Right atrium auricular region (tissue), 2 donors: ENCODE measurements around the gene NDUFAF2. TPM values are rescaled to one million over a fixed set of nuclear protein-coding genes. Genes with fewer than 3 reads are reported as not detected.

ENCODE experiments used
- DNase-seq: peaks from one replicate; pipeline ENCODE4 v3.0.0-alpha.2; 2019; ENCODE audit warnings: low spot score
- H3K27ac ChIP-seq, 2 donors: fragments of 200-600 bp; sonication (generic); 1 replicate in 1 of 2; 2 replicates in 1 of 2; pipeline ENCODE4 v1.5.1; 2016 to 2019
- H3K27me3 ChIP-seq, 2 donors: fragments of 200-600 bp; sonication (generic); one replicate each; pipeline versions ENCODE4 v1.5.1 to v1.6.0; 2017 to 2019
- H3K36me3 ChIP-seq: fragments of 200-600 bp; sonication (generic); one replicate; pipeline ENCODE4 v1.5.1; 2016
- H3K4me1 ChIP-seq, 2 donors: fragments of 200-600 bp; sonication (generic); one replicate each; pipeline versions ENCODE4 v1.5.1 to v1.6.0; 2017 to 2019
- H3K4me3 ChIP-seq, 2 donors: fragments of 200-600 bp; sonication (generic); 1 replicate in 1 of 2; 2 replicates in 1 of 2; pipeline ENCODE4 v1.5.1; 2017 to 2019; ENCODE audit warnings: mild to moderate bottlenecking in 1 of 2, moderate library complexity in 1 of 2
- H3K9me3 ChIP-seq, 2 donors: fragments of 200-600 bp; sonication (generic); one replicate each; pipeline ENCODE4 v1.5.1; 2019
- CTCF ChIP-seq, 2 donors: fragments of 200-600 bp; sonication (generic); IDR thresholded peaks; one replicate each; pipeline ENCODE4 v1.5.1; 2019; ENCODE audit warnings: antibody characterized with exemption in 2 of 2
- total RNA-seq, 2 donors: library from RNA; depleted of rRNA; stranded (reverse); fragments of >200 nt; gene quantifications; one replicate each; pipeline ENCODE4 v1.1.0, GENCODE V29; 2016

The NDUFAF2 gene
- total RNA-seq, 2 donors from 2014 or later = 23.7 to 28.9 TPM

DNA sequence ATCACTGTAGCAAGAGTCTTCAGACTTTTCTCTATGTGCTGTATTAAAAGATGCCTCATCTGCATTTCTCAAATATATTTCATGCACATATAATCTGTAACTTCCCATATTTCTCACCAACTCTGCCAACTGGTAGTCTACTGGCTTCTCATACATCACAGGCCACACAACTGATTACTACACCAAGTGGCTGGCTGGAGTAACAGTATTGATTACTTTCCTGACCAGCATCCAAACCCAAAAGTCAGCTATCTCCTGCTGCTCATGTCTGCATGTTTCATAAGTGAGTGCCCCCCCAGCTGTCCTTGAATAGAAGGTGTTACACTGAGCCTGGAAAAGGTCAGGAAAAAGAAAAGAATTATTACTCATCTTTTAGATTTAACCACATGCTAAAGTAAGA is 17.6 kb upstream of the NDUFAF2 start:
- Histone ChIP-seq H3K27ac (no peak overlapping the region), H3K36me3 (peaks cover 14% of the 10 kb centered on the region), H3K27me3 (no peaks in the 10 kb centered on the region), H3K9me3 (no peaks in the 10 kb centered on the region), H3K4me1 (no peaks in the 10 kb centered on the region), H3K4me3 (no peak overlapping the region)
- no peak for TF ChIP-seq CTCF (IDR thresholded peaks at IDR 0.05)
- DNase-seq = no peak

DNA sequence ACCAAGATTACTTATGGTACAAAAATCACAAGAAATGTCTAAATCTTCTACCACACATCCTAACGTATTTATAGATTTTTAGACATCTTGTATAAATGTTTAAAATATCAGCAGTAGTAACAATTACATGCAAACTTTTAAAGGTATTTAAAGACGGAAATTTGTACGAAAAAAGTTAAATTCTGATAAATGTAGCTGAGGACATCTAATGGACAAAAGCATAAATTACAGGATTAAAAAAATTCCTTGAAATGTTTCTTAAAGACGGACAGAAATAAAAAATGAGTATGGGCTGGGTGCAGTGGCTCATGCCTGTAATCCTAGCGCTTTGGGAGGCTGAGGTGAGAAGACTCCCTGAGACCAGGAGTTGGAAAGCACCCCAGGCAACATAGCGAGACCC is 16.0 kb upstream of the NDUFAF2 start:
- Histone ChIP-seq H3K9me3 (no peaks in the 10 kb centered on the region), H3K4me3 (no peak overlapping the region), H3K4me1 (no peaks in the 10 kb centered on the region), H3K27me3 (no peaks in the 10 kb centered on the region), H3K27ac (no peak overlapping the region), H3K36me3 (peaks cover 14% of the 10 kb centered on the region)
- DNase-seq = no peak
- TF ChIP-seq CTCF (IDR thresholded peaks at IDR 0.05) = no peak

- Histone ChIP-seq H3K9me3 (no peaks in the 10 kb centered on the region), H3K4me3 (no peak overlapping the region), H3K27ac (no peak overlapping the region), H3K27me3 (no peaks in the 10 kb centered on the region), H3K4me1 (peaks cover 0 to 27% of the 10 kb centered on the region in 2 donors), H3K36me3 (no peaks in the 10 kb centered on the region)
- no peak for TF ChIP-seq CTCF (IDR thresholded peaks at IDR 0.05)
- DNase-seq = no peak
Measured at GRCh38 chr5:60943624-60944023, 1.4 kb upstream of the NDUFAF2 start.

DNA sequence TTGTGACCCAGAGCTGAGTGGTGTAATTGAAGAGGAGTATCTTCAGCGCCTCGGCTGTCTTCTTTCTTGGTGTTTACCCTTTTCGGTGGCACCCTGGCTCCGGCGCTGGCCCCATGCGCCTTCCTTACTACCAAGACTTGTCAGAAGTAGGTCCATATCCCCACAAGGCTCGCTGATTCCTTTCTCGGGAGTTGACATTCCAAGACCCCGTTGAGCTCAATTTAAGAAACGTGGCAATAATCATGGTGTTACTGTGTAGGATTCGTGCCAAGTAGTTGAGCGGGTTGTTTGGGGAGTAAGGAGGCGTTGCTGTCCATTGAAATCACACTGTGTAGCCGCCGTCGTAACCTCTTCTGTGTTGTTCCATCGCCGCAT is 795 bp downstream of the NDUFAF2 start:
- no peak for DNase-seq
- Histone ChIP-seq H3K4me1 (peaks cover 0 to 27% of the 10 kb centered on the region in 2 donors), H3K27ac (peak overlapping the region; percentile 85 to 87), H3K4me3 (peak overlapping the region; percentile 49 to 74), H3K36me3 (no peaks in the 10 kb centered on the region), H3K27me3 (no peaks in the 10 kb centered on the region), H3K9me3 (no peaks in the 10 kb centered on the region)
- TF ChIP-seq CTCF (IDR thresholded peaks at IDR 0.05) = no peak

DNA sequence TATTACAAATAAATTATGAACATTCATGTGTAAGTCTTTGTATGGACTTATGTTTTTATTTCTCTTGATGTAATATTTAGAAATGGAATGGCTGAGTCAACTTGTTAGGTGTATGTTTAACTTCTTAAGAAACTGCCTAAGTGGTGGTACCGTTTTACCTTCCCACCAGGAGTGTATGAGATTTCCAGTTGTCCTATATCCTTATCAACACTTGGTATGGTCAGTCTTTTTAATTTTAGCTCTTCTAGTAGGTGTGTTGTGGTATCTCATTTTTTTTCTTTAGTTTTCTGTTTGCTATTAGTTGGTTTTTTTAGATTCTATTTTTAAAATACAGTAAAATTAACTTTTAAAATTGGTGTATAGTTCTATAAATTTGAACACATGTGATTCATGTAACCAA is 3.7 kb downstream of the NDUFAF2 start:
- Histone ChIP-seq H3K4me1 (peaks cover 0 to 18% of the 10 kb centered on the region in 2 donors), H3K9me3 (no peaks in the 10 kb centered on the region), H3K36me3 (no peaks in the 10 kb centered on the region), H3K4me3 (no peak overlapping the region), H3K27me3 (no peaks in the 10 kb centered on the region), H3K27ac (no peak overlapping the region)
- TF ChIP-seq CTCF (IDR thresholded peaks at IDR 0.05) = no peak
- no peak for DNase-seq

DNA sequence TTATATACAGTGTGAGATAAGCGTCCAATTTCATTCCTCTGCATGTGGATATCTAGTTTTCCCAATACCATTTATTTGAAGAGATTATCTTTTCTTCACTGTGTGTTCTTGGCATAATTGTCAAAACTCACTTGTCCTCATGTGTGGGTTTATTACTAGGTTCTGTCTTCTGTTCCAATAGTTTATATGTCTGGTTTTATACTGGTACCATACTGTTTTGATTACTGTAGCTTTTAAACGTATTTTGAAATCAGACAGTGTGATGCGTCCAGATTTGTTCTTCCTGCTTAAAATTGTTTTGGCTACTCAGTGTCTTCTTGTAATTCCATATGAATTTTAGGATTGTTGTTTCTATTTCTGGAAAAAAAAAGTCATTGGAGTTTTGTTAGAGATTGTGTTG is 10.2 kb downstream of the NDUFAF2 start:
- no peak for DNase-seq
- Histone ChIP-seq H3K27me3 (no peaks in the 10 kb centered on the region), H3K27ac (no peak overlapping the region), H3K36me3 (no peaks in the 10 kb centered on the region), H3K4me3 (no peak overlapping the region), H3K9me3 (peaks cover 0 to 11% of the 10 kb centered on the region in 2 donors), H3K4me1 (no peaks in the 10 kb centered on the region)
- TF ChIP-seq CTCF (IDR thresholded peaks at IDR 0.05) = no peak
